ENCODE results near the gene CKLF.

CKLF gene

GRCh38 chr16:66536525-66536924, 15.9 kb upstream of the CKLF start:
- H3K9ac ChIP-seq (ENCODE audit: low read length): no peak overlapping the region
- no peak overlapping the region for H3K27ac ChIP-seq (ENCODE audit: low read depth, low read length)
- H3K27me3 ChIP-seq (ENCODE audit: control insufficient read depth in 1 of 2, insufficient read depth in 2 of 2, low read length in 2 of 2): no peaks in the 10 kb centered on the region
- peaks cover 34% of the 10 kb centered on the region for H3K36me3 ChIP-seq (ENCODE audit: insufficient read depth, low read length)
- H3K4me3 ChIP-seq (ENCODE audit: low read depth in 1 of 2, low read length in 2 of 2): no peak overlapping the region
- no peaks in the 10 kb centered on the region for H3K4me1 ChIP-seq (ENCODE audit: insufficient read depth, low read length)
- H3K9me3 ChIP-seq (ENCODE audit: low read length): no peaks in the 10 kb centered on the region

- Histone ChIP-seq H3K4me3 (ENCODE audit: low read depth in 1 of 2, low read length in 2 of 2) (no peak overlapping the region), H3K9ac (ENCODE audit: low read length) (no peak overlapping the region), H3K9me3 (ENCODE audit: low read length) (no peaks in the 10 kb centered on the region), H3K4me1 (ENCODE audit: insufficient read depth, low read length) (no peaks in the 10 kb centered on the region), H3K36me3 (ENCODE audit: insufficient read depth, low read length) (peaks cover 31% of the 10 kb centered on the region), H3K27ac (ENCODE audit: low read depth, low read length) (no peak overlapping the region), H3K27me3 (ENCODE audit: control insufficient read depth in 1 of 2, insufficient read depth in 2 of 2, low read length in 2 of 2) (no peaks in the 10 kb centered on the region)
These were observed 15.1 kb upstream of the CKLF start for GRCh38 chr16:66537236-66537635.

GRCh38 chr16:66538910-66539309, 13.5 kb upstream of the CKLF start:
- no peak overlapping the region for H3K9ac ChIP-seq (ENCODE audit: low read length)
- peaks cover 41% of the 10 kb centered on the region for H3K36me3 ChIP-seq (ENCODE audit: insufficient read depth, low read length)
- no peaks in the 10 kb centered on the region for H3K4me1 ChIP-seq (ENCODE audit: insufficient read depth, low read length)
- no peak overlapping the region for H3K27ac ChIP-seq (ENCODE audit: low read depth, low read length)
- H3K9me3 ChIP-seq (ENCODE audit: low read length): no peaks in the 10 kb centered on the region
- H3K27me3 ChIP-seq (ENCODE audit: control insufficient read depth in 1 of 2, insufficient read depth in 2 of 2, low read length in 2 of 2): no peaks in the 10 kb centered on the region
- H3K4me3 ChIP-seq (ENCODE audit: low read depth in 1 of 2, low read length in 2 of 2): no peak overlapping the region

GRCh38 chr16:66539623-66540469, 12.5 kb upstream of the CKLF start:
- Histone ChIP-seq H3K36me3 (ENCODE audit: insufficient read depth, low read length) (peaks cover 45% of the 10 kb centered on the region), H3K4me1 (ENCODE audit: insufficient read depth, low read length) (no peaks in the 10 kb centered on the region), H3K27me3 (ENCODE audit: control insufficient read depth in 1 of 2, insufficient read depth in 2 of 2, low read length in 2 of 2) (no peaks in the 10 kb centered on the region), H3K9ac (ENCODE audit: low read length) (no peak overlapping the region), H3K4me3 (ENCODE audit: low read depth in 1 of 2, low read length in 2 of 2) (no peak overlapping the region), H3K27ac (ENCODE audit: low read depth, low read length) (no peak overlapping the region), H3K9me3 (ENCODE audit: low read length) (no peaks in the 10 kb centered on the region)

- Histone ChIP-seq H3K4me3 (ENCODE audit: low read depth in 1 of 2, low read length in 2 of 2) (no peak overlapping the region), H3K9ac (ENCODE audit: low read length) (no peak overlapping the region), H3K36me3 (ENCODE audit: insufficient read depth, low read length) (peaks cover 30% of the 10 kb centered on the region), H3K27ac (ENCODE audit: low read depth, low read length) (no peak overlapping the region), H3K27me3 (ENCODE audit: control insufficient read depth in 1 of 2, insufficient read depth in 2 of 2, low read length in 2 of 2) (no peaks in the 10 kb centered on the region), H3K9me3 (ENCODE audit: low read length) (no peaks in the 10 kb centered on the region), H3K4me1 (ENCODE audit: insufficient read depth, low read length) (no peaks in the 10 kb centered on the region)
These were observed 10.7 kb upstream of the CKLF start for GRCh38 chr16:66541388-66542355.

- no peak overlapping the region for H3K9ac ChIP-seq (ENCODE audit: low read length)
- H3K27me3 ChIP-seq (ENCODE audit: control insufficient read depth in 1 of 2, insufficient read depth in 2 of 2, low read length in 2 of 2): no peaks in the 10 kb centered on the region
- peaks cover 4% of the 10 kb centered on the region for H3K4me1 ChIP-seq (ENCODE audit: insufficient read depth, low read length)
- H3K27ac ChIP-seq (ENCODE audit: low read depth, low read length): no peak overlapping the region
- no peak overlapping the region for H3K4me3 ChIP-seq (ENCODE audit: low read depth in 1 of 2, low read length in 2 of 2)
- peaks cover 27% of the 10 kb centered on the region for H3K36me3 ChIP-seq (ENCODE audit: insufficient read depth, low read length)
- no peaks in the 10 kb centered on the region for H3K9me3 ChIP-seq (ENCODE audit: low read length)
These were observed 10.0 kb upstream of the CKLF start for GRCh38 chr16:66542396-66542795.

GRCh38 chr16:66543541-66543940, 8.8 kb upstream of the CKLF start:
- no peak overlapping the region for H3K9ac ChIP-seq (ENCODE audit: low read length)
- peaks cover 24% of the 10 kb centered on the region for H3K36me3 ChIP-seq (ENCODE audit: insufficient read depth, low read length)

GRCh38 chr16:66544016-66544757, 8.2 kb upstream of the CKLF start:
- H3K27ac ChIP-seq (ENCODE audit: low read depth, low read length): no peak overlapping the region
- H3K36me3 ChIP-seq (ENCODE audit: insufficient read depth, low read length): peaks cover 24% of the 10 kb centered on the region

More at GRCh38 chr16:66543541-66543940, 8.8 kb upstream of the CKLF start:
- Histone ChIP-seq H3K9me3 (ENCODE audit: low read length) (no peaks in the 10 kb centered on the region), H3K27me3 (ENCODE audit: control insufficient read depth in 1 of 2, insufficient read depth in 2 of 2, low read length in 2 of 2) (no peaks in the 10 kb centered on the region), H3K4me1 (ENCODE audit: insufficient read depth, low read length) (peaks cover 11% of the 10 kb centered on the region), H3K4me3 (ENCODE audit: low read depth in 1 of 2, low read length in 2 of 2) (no peak overlapping the region), H3K27ac (ENCODE audit: low read depth, low read length) (no peak overlapping the region)

GRCh38 chr16:66547101-66547989, 5.0 kb upstream of the CKLF start:
- H3K9me3 ChIP-seq (ENCODE audit: low read length): no peaks in the 10 kb centered on the region
- H3K4me3 ChIP-seq (ENCODE audit: low read depth in 1 of 2, low read length in 2 of 2): no peak overlapping the region
- no peak overlapping the region for H3K27ac ChIP-seq (ENCODE audit: low read depth, low read length)
- H3K4me1 ChIP-seq (ENCODE audit: insufficient read depth, low read length): peaks cover 32% of the 10 kb centered on the region
- H3K36me3 ChIP-seq (ENCODE audit: insufficient read depth, low read length): peaks cover 18% of the 10 kb centered on the region
- H3K9ac ChIP-seq (ENCODE audit: low read length): no peak overlapping the region
- no peaks in the 10 kb centered on the region for H3K27me3 ChIP-seq (ENCODE audit: control insufficient read depth in 1 of 2, insufficient read depth in 2 of 2, low read length in 2 of 2)

More at GRCh38 chr16:66544016-66544757, 8.2 kb upstream of the CKLF start:
- H3K9ac ChIP-seq (ENCODE audit: low read length): no peak overlapping the region
- H3K4me3 ChIP-seq (ENCODE audit: low read depth in 1 of 2, low read length in 2 of 2): no peak overlapping the region
- no peaks in the 10 kb centered on the region for H3K27me3 ChIP-seq (ENCODE audit: control insufficient read depth in 1 of 2, insufficient read depth in 2 of 2, low read length in 2 of 2)
- H3K9me3 ChIP-seq (ENCODE audit: low read length): no peaks in the 10 kb centered on the region
- peaks cover 16% of the 10 kb centered on the region for H3K4me1 ChIP-seq (ENCODE audit: insufficient read depth, low read length)

- H3K36me3 ChIP-seq (ENCODE audit: insufficient read depth, low read length): peaks cover 17% of the 10 kb centered on the region
- H3K27ac ChIP-seq (ENCODE audit: low read depth, low read length): no peak overlapping the region
- no peak overlapping the region for H3K9ac ChIP-seq (ENCODE audit: low read length)
- peaks cover 32% of the 10 kb centered on the region for H3K4me1 ChIP-seq (ENCODE audit: insufficient read depth, low read length)
- no peaks in the 10 kb centered on the region for H3K9me3 ChIP-seq (ENCODE audit: low read length)
- peak overlapping the region in 1 of 2 donors; percentile 3 for H3K4me3 ChIP-seq (ENCODE audit: low read depth in 1 of 2, low read length in 2 of 2)
- no peaks in the 10 kb centered on the region for H3K27me3 ChIP-seq (ENCODE audit: control insufficient read depth in 1 of 2, insufficient read depth in 2 of 2, low read length in 2 of 2)
These were observed 4.3 kb upstream of the CKLF start for GRCh38 chr16:66548068-66548467.
